ENCODE measurements around the gene ACSBG1.

- TF ChIP-seq CTCF (IDR thresholded peaks at IDR 0.05) (no peak), POLR2A (IDR thresholded peaks at IDR 0.05) (no peak)
Measured at GRCh38 chr15:78244101-78244500, 9.7 kb upstream of the ACSBG1 start.

Measured in esophagus squamous epithelium (tissue), 4 donors.